BLaER1 treated with 17β-estradiol and CSF1 and Interleukin-3, amounts not matched to agents 10 nM and 100 nM (cell line): Measurements from ENCODE around the gene CD248.
A peak's percentile ranks its signal among the peaks of the same experiment; 100 is the strongest.

ENCODE experiments used
- H3K27ac ChIP-seq, 11 experiments: shearing (Covaris generic); formaldehyde crosslinking; 2 replicates each; pipeline ENCODE4 v1.8.1; 2022
- H3K27me3 ChIP-seq, 11 experiments: shearing (Covaris generic); formaldehyde crosslinking; 2 replicates each; pipeline ENCODE4 v1.8.1; 2022
- H3K36me3 ChIP-seq, 11 experiments: shearing (Covaris generic); formaldehyde crosslinking; 2 replicates each; pipeline ENCODE4 v1.8.1; 2022
- H3K4me1 ChIP-seq, 10 experiments: shearing (Covaris generic); formaldehyde crosslinking; 2 replicates each; pipeline ENCODE4 v1.8.1; 2022
- H3K4me2 ChIP-seq, 11 experiments: shearing (Covaris generic); formaldehyde crosslinking; 2 replicates each; pipeline ENCODE4 v1.8.1; 2022
- H3K4me3 ChIP-seq, 10 experiments: shearing (Covaris generic); formaldehyde crosslinking; 2 replicates each; pipeline ENCODE4 v1.8.1; 2022
- H3K9ac ChIP-seq, 11 experiments: shearing (Covaris generic); formaldehyde crosslinking; 2 replicates each; pipeline ENCODE4 v1.8.1; 2022
- H3K9me3 ChIP-seq, 11 experiments: shearing (Covaris generic); formaldehyde crosslinking; replicated peaks in 1 of 11; 2 replicates each; pipeline ENCODE4 v1.8.1; 2022
- H4K20me1 ChIP-seq, 11 experiments: shearing (Covaris generic); formaldehyde crosslinking; 2 replicates each; pipeline ENCODE4 v1.8.1; 2022
- Cebpa-rat ChIP-seq, 11 experiments: shearing (Covaris generic); IDR thresholded peaks; 2 replicates each; pipeline ENCODE4 v1.8.1; 2022

CD248 gene

GRCh38 chr11:66333220-66333877 lies 16.5 kb upstream of the CD248 start:
- Histone ChIP-seq H3K9ac (peak overlapping the region in 2 of 11 experiments; percentile 48 to 49; a peak in 4 of 22 replicates), H3K4me3 (no peak overlapping the region), H4K20me1 (peaks cover 0 to 60% (median 19%) of the 10 kb centered on the region in 11 experiments; a peak in 16 of 22 replicates), H3K27me3 (peaks cover 0 to 8% (median 0%) of the 10 kb centered on the region in 11 experiments; a peak in 3 of 22 replicates), H3K9me3 (no peaks in the 10 kb centered on the region), H3K36me3 (peaks cover 7 to 42% (median 14%) of the 10 kb centered on the region in 11 experiments; a peak in 21 of 22 replicates), H3K27ac (no peak overlapping the region; a peak in 1 of 22 replicates), H3K4me1 (peaks cover 51 to 97% (median 77%) of the 10 kb centered on the region in 10 experiments), H3K4me2 (peak overlapping the region in 10 of 11 experiments; percentile 94 to 100 (median 98); a peak in 15 of 22 replicates)
- TF ChIP-seq Cebpa-rat (IDR thresholded peaks at IDR 0.05), result no peak

- Histone ChIP-seq H3K4me3 (no peak overlapping the region), H4K20me1 (peaks cover 0 to 53% (median 14%) of the 10 kb centered on the region in 11 experiments; a peak in 16 of 22 replicates), H3K27me3 (peaks cover 0 to 8% (median 0%) of the 10 kb centered on the region in 11 experiments; a peak in 3 of 22 replicates), H3K9me3 (no peaks in the 10 kb centered on the region), H3K36me3 (peaks cover 4 to 35% (median 8%) of the 10 kb centered on the region in 11 experiments; a peak in 18 of 22 replicates), H3K27ac (peak overlapping the region in 1 of 11 experiments; percentile 31; a peak in 1 of 22 replicates), H3K4me1 (peaks cover 51 to 97% (median 77%) of the 10 kb centered on the region in 10 experiments), H3K9ac (peak overlapping the region in 3 of 11 experiments; percentile 8 to 33 (median 13); a peak in 1 of 22 replicates), H3K4me2 (peak overlapping the region in 2 of 11 experiments; percentile 3 to 98; a peak in 2 of 22 replicates)
- no peak for TF ChIP-seq Cebpa-rat (IDR thresholded peaks at IDR 0.05)
Measured at GRCh38 chr11:66332371-66333219, 15.8 kb upstream of the CD248 start.

GRCh38 chr11:66331542-66332370 lies 14.9 kb upstream of the CD248 start:
- Histone ChIP-seq H3K4me3 (no peak overlapping the region), H3K36me3 (peaks cover 0 to 29% (median 0%) of the 10 kb centered on the region in 11 experiments; a peak in 9 of 22 replicates), H3K27me3 (peaks cover 0 to 8% (median 0%) of the 10 kb centered on the region in 11 experiments; a peak in 3 of 22 replicates), H3K9me3 (no peaks in the 10 kb centered on the region), H3K9ac (0 out of 22 replicates have a peak overlapping the region, but pooled peaks of 3 of the 11 experiments have one; percentile 13 to 33 (median 14)), H3K4me2 (0 out of 22 replicates have a peak overlapping the region, but pooled peaks of 3 of the 11 experiments have one; percentile 3 to 74 (median 15)), H3K27ac (peak overlapping the region in 1 of 11 experiments; percentile 31; a peak in 1 of 22 replicates), H3K4me1 (peaks cover 51 to 97% (median 77%) of the 10 kb centered on the region in 10 experiments), H4K20me1 (peaks cover 0 to 44% (median 5%) of the 10 kb centered on the region in 11 experiments; a peak in 15 of 22 replicates)
- no peak for TF ChIP-seq Cebpa-rat (IDR thresholded peaks at IDR 0.05)

DNA sequence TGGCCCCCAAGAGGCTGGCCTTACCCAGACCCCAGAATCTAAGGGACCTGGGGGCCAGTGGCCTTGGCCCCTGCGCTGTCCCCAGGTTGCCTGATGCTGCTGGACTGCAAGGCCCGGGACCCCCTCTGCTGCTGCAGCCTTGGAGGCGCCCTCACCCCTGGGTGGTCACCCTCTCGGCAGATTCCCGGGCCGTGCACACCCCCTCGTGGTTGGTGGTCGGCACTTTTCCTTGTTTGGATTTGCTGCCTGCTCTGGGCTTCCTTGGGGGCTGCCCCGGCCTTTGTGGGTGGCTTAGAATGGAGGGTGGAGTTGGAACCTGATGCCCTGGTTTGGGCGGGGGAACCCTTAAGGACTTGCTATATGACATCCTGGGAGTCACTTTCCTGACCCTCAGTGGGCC lies 14.1 kb upstream of the CD248 start:
- peak overlapping the region in 3 of 11 experiments; percentile 15 to 76 (median 74); a peak in 3 of 22 replicates for H3K4me2 ChIP-seq
- peaks cover 0 to 29% (median 0%) of the 10 kb centered on the region in 11 experiments; a peak in 9 of 22 replicates for H3K36me3 ChIP-seq
- H3K4me1 ChIP-seq, result peaks cover 52 to 95% (median 76%) of the 10 kb centered on the region in 10 experiments
- H3K27ac ChIP-seq, result no peak overlapping the region
- peaks cover 0 to 8% (median 0%) of the 10 kb centered on the region in 11 experiments; a peak in 3 of 22 replicates for H3K27me3 ChIP-seq
- TF ChIP-seq Cebpa-rat (IDR thresholded peaks at IDR 0.05), result no peak
- no peaks in the 10 kb centered on the region for H3K9me3 ChIP-seq
- no peak overlapping the region for H3K4me3 ChIP-seq
- peaks cover 0 to 40% (median 2%) of the 10 kb centered on the region in 11 experiments; a peak in 8 of 22 replicates for H4K20me1 ChIP-seq
- H3K9ac ChIP-seq, result 0 out of 22 replicates have a peak overlapping the region, but pooled peaks of 2 of the 11 experiments have one; percentile 13 to 14

- Histone ChIP-seq H3K9ac (peak overlapping the region in 6 of 11 experiments; percentile 44 to 93 (median 86); a peak in 9 of 22 replicates), H3K9me3 (no peaks in the 10 kb centered on the region), H3K27me3 (no peaks in the 10 kb centered on the region; a peak in 2 of 22 replicates), H4K20me1 (peaks cover 0 to 25% (median 0%) of the 10 kb centered on the region in 11 experiments; a peak in 3 of 22 replicates), H3K27ac (peak overlapping the region in 9 of 11 experiments; percentile 19 to 100 (median 95); a peak in 14 of 22 replicates), H3K36me3 (peaks cover 0 to 29% (median 0%) of the 10 kb centered on the region in 11 experiments; a peak in 9 of 22 replicates), H3K4me3 (no peak overlapping the region), H3K4me2 (peak overlapping the region; percentile 74 to 98 (median 92); a peak in 21 of 22 replicates), H3K4me1 (peaks cover 52 to 95% (median 76%) of the 10 kb centered on the region in 10 experiments)
- no peak for TF ChIP-seq Cebpa-rat (IDR thresholded peaks at IDR 0.05)
Measured at GRCh38 chr11:66329165-66329673, 12.4 kb upstream of the CD248 start.

GRCh38 chr11:66328302-66329144 lies 11.7 kb upstream of the CD248 start:
- Histone ChIP-seq H3K4me1 (peaks cover 53 to 95% (median 74%) of the 10 kb centered on the region in 10 experiments), H4K20me1 (peaks cover 0 to 18% (median 0%) of the 10 kb centered on the region in 11 experiments; a peak in 3 of 22 replicates), H3K27ac (peak overlapping the region in 10 of 11 experiments; percentile 64 to 100 (median 95); a peak in 21 of 22 replicates), H3K9ac (peak overlapping the region; percentile 56 to 93 (median 83); a peak in 19 of 22 replicates), H3K4me3 (peak overlapping the region in 6 of 10 experiments; percentile 4 to 59 (median 12); a peak in 7 of 20 replicates), H3K4me2 (peak overlapping the region; percentile 74 to 98 (median 92)), H3K27me3 (no peaks in the 10 kb centered on the region), H3K36me3 (peaks cover 0 to 24% (median 0%) of the 10 kb centered on the region in 11 experiments; a peak in 9 of 22 replicates), H3K9me3 (no peaks in the 10 kb centered on the region)
- no peak for TF ChIP-seq Cebpa-rat (IDR thresholded peaks at IDR 0.05)
